SK-N-SH (cell line): Measurements from ENCODE around the gene CREB5. TPM values are rescaled to one million over a fixed set of nuclear protein-coding genes. Genes with fewer than 3 reads are reported as not detected.

Experiments
- CTCF ChIA-PET: fragments of 300-600, 350-600 bp; formaldehyde crosslinking; extraction: SDS; loops from one replicate; lab custom pipeline; 2021; lab: Yijun Ruan, JAX
- POLR2A ChIA-PET: fragments of 350-600 bp; sonication (Branson Sonifier 250); formaldehyde crosslinking; extraction: SDS; loops from one replicate; lab custom pipeline; 2020; ENCODE audit warnings: antibody characterized with exemption, inconsistent platforms; lab: Yijun Ruan, JAX
- DNase-seq: peaks from one replicate; pipeline ENCODE4 v3.0.0; 2012
- H2AFZ ChIP-seq: fragments of 200-600 bp; sonication (generic); 2 replicates; pipeline ENCODE4 v1.8.1; 2016; ENCODE audit warnings: antibody characterized with exemption, mild to moderate bottlenecking, low read depth
- H3F3A ChIP-seq: fragments of 200-600 bp; sonication (generic); replicated peaks from 2 replicates; pipeline ENCODE3; 2016; ENCODE audit warnings: antibody characterized with exemption, mild to moderate bottlenecking; ENCODE audit not compliant: insufficient read depth
- H3K27ac ChIP-seq, 2 experiments: fragments of 200-500 bp in 1 of 2; fragments of 200-600 bp in 1 of 2; sonication (Bioruptor generic) in 1 of 2; sonication (generic), shearing (Covaris generic) in 1 of 2; 2 replicates each; pipeline versions ENCODE4 v1.5.1 to v1.6.1; 2014 to 2016; ENCODE audit warnings: low read depth in 2 of 2, inconsistent platforms in 1 of 2, low read length in 1 of 2, mild to moderate bottlenecking in 1 of 2, mixed read lengths in 1 of 2
- H3K27me3 ChIP-seq: fragments of 200-600 bp; sonication (generic), shearing (Covaris generic); 2 replicates; pipeline ENCODE4 v1.6.1; 2016; ENCODE audit warnings: mixed run types; ENCODE audit not compliant: insufficient read depth
- H3K36me3 ChIP-seq, 2 experiments: fragments of 200-500 bp in 1 of 2; fragments of 200-600 bp in 1 of 2; sonication (Bioruptor generic) in 1 of 2; sonication (generic) in 1 of 2; replicated peaks in 1 of 2; 2 replicates each; pipeline versions ENCODE3 to v1.5.1; 2014 to 2016; ENCODE audit warnings: low read length in 1 of 2, mild to moderate bottlenecking in 1 of 2; ENCODE audit not compliant: insufficient read depth in 2 of 2, control insufficient read depth in 1 of 2
- H3K4me1 ChIP-seq, 2 experiments: fragments of 200-500 bp in 1 of 2; fragments of 200-600 bp in 1 of 2; sonication (Bioruptor generic) in 1 of 2; sonication (generic), shearing (Covaris generic) in 1 of 2; 2 replicates each; pipeline versions ENCODE4 v1.5.1 to v1.6.1; 2014 to 2016; ENCODE audit warnings: low read depth in 1 of 2, low read length in 1 of 2, mixed run types in 1 of 2; ENCODE audit not compliant: insufficient read depth in 2 of 2, control insufficient read depth in 1 of 2
- H3K4me2 ChIP-seq: fragments of 200-600 bp; sonication (generic), shearing (Covaris generic); 2 replicates; pipeline ENCODE4 v1.6.1; 2017; ENCODE audit warnings: mixed run types
- H3K4me3 ChIP-seq, 2 experiments: fragments of 200-500 bp in 1 of 2; fragments of 200-600 bp in 1 of 2; sonication (Bioruptor generic) in 1 of 2; sonication (generic), shearing (Covaris generic) in 1 of 2; 2 replicates each; pipeline versions ENCODE4 v1.5.1 to v1.8.1; 2014 to 2016; ENCODE audit warnings: low read depth in 2 of 2, inconsistent platforms in 1 of 2, low read length in 1 of 2, mild to moderate bottlenecking in 1 of 2, mixed read lengths in 1 of 2, moderate library complexity in 1 of 2
- H3K79me2 ChIP-seq: fragments of 200-600 bp; sonication (generic); 2 replicates; pipeline ENCODE4 v1.8.1; 2017; ENCODE audit warnings: mild to moderate bottlenecking; ENCODE audit not compliant: insufficient read depth
- H3K9ac ChIP-seq: fragments of 200-600 bp; sonication (generic); 2 replicates; pipeline ENCODE4 v1.6.1; 2017; ENCODE audit warnings: mixed run types
- H3K9me2 ChIP-seq: fragments of 200-600 bp; sonication (generic); 2 replicates; pipeline ENCODE4 v1.6.1; 2017; ENCODE audit warnings: mixed run types
- H3K9me3 ChIP-seq: fragments of 200-600 bp; sonication (generic); 2 replicates; pipeline ENCODE4 v1.6.1; 2017; ENCODE audit warnings: mixed run types, mild to moderate bottlenecking, moderate library complexity
- H4K20me1 ChIP-seq: fragments of 200-600 bp; sonication (generic); 2 replicates; pipeline ENCODE4 v1.6.1; 2017; ENCODE audit warnings: mild to moderate bottlenecking, mixed run types; ENCODE audit not compliant: insufficient read depth
- FOXJ3 ChIP-seq: sonication (generic); formaldehyde crosslinking; IDR thresholded peaks from 2 replicates; pipeline ENCODE4 v1.5.1; 2020; ENCODE audit warnings: mild to moderate bottlenecking, missing genetic modification reagents
- NFIC ChIP-seq: IDR thresholded peaks from 2 replicates; pipeline ENCODE4 v1.4.0; 2012; ENCODE audit warnings: borderline replicate concordance
- PBX3 ChIP-seq: IDR thresholded peaks from 2 replicates; pipeline ENCODE4; 2012
- POLR2AphosphoS5 ChIP-seq: IDR thresholded peaks from 2 replicates; pipeline ENCODE4 v1.6.1; 2012; ENCODE audit warnings: low read depth, low read length
- RAD21 ChIP-seq: IDR thresholded peaks from 2 replicates; pipeline ENCODE4 v1.6.1; 2012; ENCODE audit warnings: mild to moderate bottlenecking, low read length
- RXRA ChIP-seq: IDR thresholded peaks from 2 replicates; pipeline ENCODE4 v1.4.0; 2012; ENCODE audit warnings: low read depth, mild to moderate bottlenecking, borderline replicate concordance
- TAF1 ChIP-seq: IDR thresholded peaks from 2 replicates; pipeline ENCODE4 v1.6.1; 2012; ENCODE audit warnings: low read depth, mild to moderate bottlenecking, low read length, moderate library complexity, borderline replicate concordance
- WGBS: methylation state at CpG from one replicate; pipeline ENCODE4 v1.1.6; 2017; ENCODE audit warnings: low lambda C conversion rate; 5-methylcytosine and 5-hydroxymethylcytosine counted together
- polyA plus RNA-seq, 3 experiments: library from polyadenylated mRNA; depleted of rRNA; stranded (reverse); fragments of >200 nt; gene quantifications; 2 replicates each; pipeline ENCODE4 v1.2.3, GENCODE V29; 2012
- TF ChIP-seq, protein P1 (sequence below): IDR thresholded peaks from 2 replicates; pipeline ENCODE4 v1.4.0; 2012; ENCODE audit warnings: low read depth

Gene CREB5
- polyA plus RNA-seq, 1 of the 3 experiments (the other 2 are of a cell fraction): 19.3 TPM

GRCh38 chr7:28606421-28606820 is 194.1 kb downstream of the CREB5 start:
- ChIA-PET POLR2A (interaction anchor here (0.9 kb wide), 1 partner anchor 9 kb away, joined by 3 read pairs; no protein-coding TSS in a partner anchor), CTCF (interaction anchor here (0.6 to 1.4 kb wide), 5 partner anchors 9 to 307 kb away, joined by 3 to 5 read pairs (median 3); no protein-coding TSS in a partner anchor)
- no peaks in the 10 kb centered on the region for H3F3A ChIP-seq
- H3K27ac ChIP-seq: no peak overlapping the region
- H3K27me3 ChIP-seq: no peaks in the 10 kb centered on the region; the same call in 1 of the 2 replicates
- H3K79me2 ChIP-seq: no peaks in the 10 kb centered on the region
- TF ChIP-seq PBX3 (no peak), NFIC (no peak), POLR2AphosphoS5 (no peak)
- H4K20me1 ChIP-seq: no peaks in the 10 kb centered on the region
- H3K36me3 ChIP-seq: no peaks in the 10 kb centered on the region
- no peaks in the 10 kb centered on the region for H3K9me2 ChIP-seq
- H3K9me3 ChIP-seq: no peaks in the 10 kb centered on the region
- no peak overlapping the region for H2AFZ ChIP-seq
- DNase-seq: no peak
- H3K4me1 ChIP-seq: no peaks in the 10 kb centered on the region; a peak in 1 of 4 replicates
- H3K9ac ChIP-seq: no peak overlapping the region
- H3K4me2 ChIP-seq: no peak overlapping the region
- no peak overlapping the region for H3K4me3 ChIP-seq

GRCh38 chr7:28607855-28608193 is 195.5 kb downstream of the CREB5 start:
- no peaks in the 10 kb centered on the region for H3K9me2 ChIP-seq
- WGBS: 52% methylated on average over 4 of the region's 4 CpGs
- H3K27me3 ChIP-seq: no peaks in the 10 kb centered on the region; the same call in 1 of the 2 replicates
- no peaks in the 10 kb centered on the region for H4K20me1 ChIP-seq
- POLR2A ChIA-PET: no interaction called here
- no peaks in the 10 kb centered on the region for H3K9me3 ChIP-seq
- no peak overlapping the region for H3K27ac ChIP-seq
- no peak overlapping the region for H2AFZ ChIP-seq
- H3K79me2 ChIP-seq: no peaks in the 10 kb centered on the region
- no peak overlapping the region for H3K4me2 ChIP-seq
- CTCF ChIA-PET: no interaction called here
- H3K9ac ChIP-seq: no peak overlapping the region
- H3K36me3 ChIP-seq: no peaks in the 10 kb centered on the region
- no peaks in the 10 kb centered on the region; a peak in 1 of 4 replicates for H3K4me1 ChIP-seq
- no peaks in the 10 kb centered on the region for H3F3A ChIP-seq
- H3K4me3 ChIP-seq: no peak overlapping the region
- no peak for TF ChIP-seq FOXJ3 (CRISPR knock-in tag)
- TF ChIP-seq, protein P1, sequence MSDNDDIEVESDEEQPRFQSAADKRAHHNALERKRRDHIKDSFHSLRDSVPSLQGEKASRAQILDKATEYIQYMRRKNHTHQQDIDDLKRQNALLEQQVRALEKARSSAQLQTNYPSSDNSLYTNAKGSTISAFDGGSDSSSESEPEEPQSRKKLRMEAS: no peak
- DNase-seq: no peak

- Histone ChIP-seq H3K79me2 (no peaks in the 10 kb centered on the region), H4K20me1 (no peaks in the 10 kb centered on the region), H3K4me2 (no peak overlapping the region), H3K9me3 (no peaks in the 10 kb centered on the region), H3K27me3 (no peaks in the 10 kb centered on the region; the same call in 1 of the 2 replicates), H3K4me1 (no peaks in the 10 kb centered on the region; a peak in 1 of 4 replicates), H3F3A (no peaks in the 10 kb centered on the region), H3K36me3 (no peaks in the 10 kb centered on the region), H3K9ac (no peak overlapping the region), H3K9me2 (no peaks in the 10 kb centered on the region), H3K27ac (no peak overlapping the region), H3K4me3 (no peak overlapping the region), H2AFZ (no peak overlapping the region)
- WGBS: 52% methylated on average over 1 of the region's 1 CpG
- CTCF ChIA-PET: interaction anchor here (2.2 kb wide), 1 partner anchor 11 kb away, joined by 10 read pairs; no protein-coding TSS in a partner anchor
- TF ChIP-seq RXRA: no peak
- TF ChIP-seq RAD21: no peak
- TF ChIP-seq TAF1: no peak
- POLR2A ChIA-PET: no interaction called here
- DNase-seq: no peak
These were observed 195.9 kb downstream of the CREB5 start for GRCh38 chr7:28608237-28608656.
